CD4-positive, alpha-beta memory T cell (primary cell): ENCODE results near the gene HNRNPH3. TPM values are rescaled to one million over a fixed set of nuclear protein-coding genes. Genes with fewer than 3 reads are reported as not detected.

Experiments used
- CTCF ChIA-PET: fragments of 350-600 bp; sonication (Branson Sonifier 250); formaldehyde crosslinking; loops from one replicate; lab custom pipeline; 2021; ENCODE audit warnings: inconsistent platforms; ENCODE audit not compliant: partially characterized antibody; lab: Charles Lee
- POLR2A ChIA-PET: fragments of 350-600 bp; sonication (Branson Sonifier 250); formaldehyde crosslinking; loops from one replicate; lab custom pipeline; 2021; ENCODE audit not compliant: partially characterized antibody; lab: Charles Lee
- DNase-seq, 5 donors: peaks; one replicate each; pipeline versions ENCODE4 v3.0.0 to v3.0.0-alpha.2; 2020 to 2022; ENCODE audit warnings: mixed read lengths in 1 of 5
- H3K27ac ChIP-seq: one replicate; pipeline ENCODE4 v1.7.0; 2013; ENCODE audit warnings: low read depth, low read length
- H3K27me3 ChIP-seq: 2 replicates; pipeline ENCODE4 v1.7.0; 2013; ENCODE audit warnings: mild to moderate bottlenecking, low read length, moderate library complexity; ENCODE audit not compliant: insufficient read depth
- H3K36me3 ChIP-seq: 2 replicates; pipeline ENCODE4 v1.7.0; 2013; ENCODE audit warnings: mild to moderate bottlenecking, low read length, moderate library complexity; ENCODE audit not compliant: insufficient read depth
- H3K4me1 ChIP-seq: 2 replicates; pipeline ENCODE4 v1.7.0; 2013; ENCODE audit warnings: mild to moderate bottlenecking, low read length, moderate library complexity; ENCODE audit not compliant: insufficient read depth
- H3K4me3 ChIP-seq, 2 donors: one replicate each; pipeline ENCODE4 v1.7.0; 2013; ENCODE audit warnings: low read length in 2 of 2, mild to moderate bottlenecking in 1 of 2
- H3K9me3 ChIP-seq, 2 donors: one replicate each; pipeline ENCODE4 v1.7.0; 2013; ENCODE audit warnings: low read length in 2 of 2, control low read depth in 1 of 2; ENCODE audit not compliant: control insufficient read depth in 1 of 2
- H3K27ac Mint-ChIP-seq, 7 donors: one replicate each; pipeline ENCODE4 v1.8.0; 2020 to 2021; ENCODE audit warnings: mixed read lengths in 7 of 7, mild to moderate bottlenecking in 6 of 7, inconsistent platforms in 3 of 7, moderate library complexity in 3 of 7
- H3K27me3 Mint-ChIP-seq, 2 donors: one replicate each; pipeline ENCODE4 v1.8.0; 2020 to 2021; ENCODE audit warnings: mixed read lengths in 2 of 2
- H3K36me3 Mint-ChIP-seq, 2 donors: one replicate each; pipeline ENCODE4 v1.8.0; 2020 to 2021; ENCODE audit warnings: mixed read lengths in 2 of 2, inconsistent platforms in 1 of 2, mild to moderate bottlenecking in 1 of 2
- H3K4me1 Mint-ChIP-seq, 4 donors: one replicate each; pipeline ENCODE4 v1.8.0; 2020 to 2021; ENCODE audit warnings: mixed read lengths in 4 of 4, mild to moderate bottlenecking in 1 of 4
- H3K4me3 Mint-ChIP-seq, 8 donors: one replicate each; pipeline ENCODE4 v1.8.0; 2020 to 2021; ENCODE audit warnings: mixed read lengths in 8 of 8, mild to moderate bottlenecking in 7 of 8, moderate library complexity in 6 of 8, inconsistent platforms in 3 of 8
- H3K9me3 Mint-ChIP-seq, 8 donors: one replicate each; pipeline ENCODE4 v1.8.0; 2020 to 2021; ENCODE audit warnings: mixed read lengths in 8 of 8, mild to moderate bottlenecking in 5 of 8, inconsistent platforms in 3 of 8, moderate library complexity in 1 of 8
- intact Hi-C: fragments of 100-400 bp; cut with micrococcal nuclease; formaldehyde crosslinking; loops from one replicate; pipeline ENCODE4 v1.15.1; 2023
- polyA plus RNA-seq, 2 donors: library from polyadenylated mRNA; unstranded; fragments of 300-500 nt; fragmentation: Illumina TruSeq; gene quantifications; one replicate each; pipeline ENCODE4 v1.2.3, GENCODE V29; 2021
- total RNA-seq, 2 experiments: library from RNA; stranded (reverse); gene quantifications; one replicate each; pipeline ENCODE4 v1.2.3, GENCODE V29; 2021

HNRNPH3 gene
- total and polyA plus RNA-seq, 4 experiments from 2014 or later: 121 to 176 (median 153) TPM

GRCh38 chr10:68385740-68386139 is 53.9 kb downstream of the HNRNPH3 start:
- Mint-ChIP-seq H3K4me1 (no peaks in the 10 kb centered on the region), H3K4me3 (no peak overlapping the region), H3K27me3 (no peaks in the 10 kb centered on the region), H3K36me3 (peaks cover 21 to 47% of the 10 kb centered on the region in 2 donors), H3K9me3 (no peaks in the 10 kb centered on the region), H3K27ac (no peak overlapping the region)
- CTCF ChIA-PET: no interaction called here
- peaks cover 24% of the 10 kb centered on the region for H3K36me3 ChIP-seq
- H3K27ac ChIP-seq: no peak overlapping the region
- DNase-seq: no peak
- POLR2A ChIA-PET: interaction anchor here (0.7 kb wide), 1 partner anchor 13 kb away, joined by 4 read pairs; no protein-coding TSS in a partner anchor
- no peak overlapping the region for H3K4me3 ChIP-seq
- H3K9me3 ChIP-seq: no peaks in the 10 kb centered on the region
- H3K27me3 ChIP-seq: no peaks in the 10 kb centered on the region
- intact Hi-C loops: no loop called here
- H3K4me1 ChIP-seq: no peaks in the 10 kb centered on the region

Other genes with a start within 250 kb of the HNRNPH3 start
- gene MYPN, start 222.6 kb upstream of the HNRNPH3 start, total RNA-seq: not detected
- gene MYPN, start 222.6 kb upstream of the HNRNPH3 start, polyA plus RNA-seq: not detected
- gene ATOH7, start 100.0 kb upstream of the HNRNPH3 start, total RNA-seq: not detected
- gene ATOH7, start 100.0 kb upstream of the HNRNPH3 start, polyA plus RNA-seq: not detected
- 1 to 10 TPM; 2.3 TPM for gene PBLD, start 864 bp downstream of the HNRNPH3 start, total RNA-seq
- 1 to 10 TPM; 1.0 to 3.0 TPM for gene PBLD, start 864 bp downstream of the HNRNPH3 start, polyA plus RNA-seq
- gene RUFY2, start 75.2 kb downstream of the HNRNPH3 start, total RNA-seq: 10 to 100 TPM; 24.6 to 24.9 TPM
- gene RUFY2, start 75.2 kb downstream of the HNRNPH3 start, polyA plus RNA-seq: 1 to 10 TPM; 2.0 to 7.2 TPM
- 1 to 10 TPM; 5.4 to 7.7 TPM for gene DNA2, start 139.9 kb downstream of the HNRNPH3 start, total RNA-seq
- gene DNA2, start 139.9 kb downstream of the HNRNPH3 start, polyA plus RNA-seq: 1 to 10 TPM in 1 of 2 donors, under 1 TPM in 1; 0.36 to 1.2 TPM
- 10 to 100 TPM; 29.1 to 30.7 TPM for gene SLC25A16, start 195.5 kb downstream of the HNRNPH3 start, total RNA-seq
- gene SLC25A16, start 195.5 kb downstream of the HNRNPH3 start, polyA plus RNA-seq: 1 to 10 TPM; 5.4 to 6.7 TPM
- gene TET1, start 228.3 kb downstream of the HNRNPH3 start, total RNA-seq: 1 to 10 TPM; 1.4 to 1.5 TPM
- 1 to 10 TPM in 1 of 2 donors, under 1 TPM in 1; 0.71 to 1.0 TPM for gene TET1, start 228.3 kb downstream of the HNRNPH3 start, polyA plus RNA-seq